Mucosa of descending colon (tissue), 3 donors: ENCODE data around the gene EHMT1. TPM values are rescaled to one million over a fixed set of nuclear protein-coding genes. Genes with fewer than 3 reads are reported as not detected.

Experiments
- ATAC-seq: fragments of 200-7000 bp; cut with Tn5 transposase; one replicate; pipeline ENCODE4 v1.9.1; 2020; ENCODE audit warnings: mild to moderate bottlenecking, moderate library complexity
- DNase-seq, 3 donors: peaks; one replicate each; pipeline ENCODE4 v3.0.0-alpha.2; 2020
- H3K36me3 ChIP-seq: fragments of 200-600 bp; one replicate; pipeline ENCODE4 v1.8.0; 2021; ENCODE audit warnings: low read depth, mild to moderate bottlenecking
- H3K4me1 ChIP-seq: fragments of 200-600 bp; one replicate; pipeline ENCODE4 v1.8.0; 2021; ENCODE audit warnings: low read depth, mild to moderate bottlenecking
- H3K4me3 ChIP-seq: fragments of 200-600 bp; one replicate; pipeline ENCODE4 v1.8.0; 2021; ENCODE audit warnings: mild to moderate bottlenecking
- H3K9me3 ChIP-seq: fragments of 200-600 bp; one replicate; pipeline ENCODE4 v1.8.0; 2021; ENCODE audit warnings: mild to moderate bottlenecking
- CTCF ChIP-seq: fragments of 200-600 bp; IDR thresholded peaks from one replicate; pipeline ENCODE4 v1.8.0; 2022; ENCODE audit warnings: antibody characterized with exemption, mild to moderate bottlenecking
- intact Hi-C, 2 donors: fragments of 100-400 bp; cut with DNase I in 1 of 2; cut with micrococcal nuclease in 1 of 2; formaldehyde crosslinking; loops; one replicate each; pipeline versions ENCODE4 v1.11.0 to v1.11.1; 2022; cut with DNase I, micrococcal nuclease
- total RNA-seq, 3 donors: library from RNA; stranded (reverse); fragmentation: NEBNext Ultra II Directional in 2 of 3; extraction: Animal tissue kit (Norgen Biotek cat#: 25700) in 2 of 3; gene quantifications; one replicate each; pipeline versions ENCODE4 v1.2.1 to v1.2.4, GENCODE V29; 2021 to 2023
- donor health status: DM: no; HTN: no; CAD: no; lungs with moderate emphysema.
- donor health status: DM: no; HTN: no; CAD: no.
- donor health status: DM: no; HTN: yes; CAD: no.

The EHMT1 gene
- total RNA-seq, 3 donors from 2014 or later: 78.4 to 90.8 (median 83.3) TPM

GRCh38 chr9:137748311-137748710 is 129.5 kb downstream of the EHMT1 start:
- DNase-seq (no peak), ATAC-seq (no peak)
- Histone ChIP-seq H3K9me3 (no peaks in the 10 kb centered on the region), H3K4me3 (no peak overlapping the region), H3K4me1 (no peaks in the 10 kb centered on the region), H3K36me3 (no peaks in the 10 kb centered on the region)
- TF ChIP-seq CTCF: no peak
- intact Hi-C loops: no loop called here

DNA sequence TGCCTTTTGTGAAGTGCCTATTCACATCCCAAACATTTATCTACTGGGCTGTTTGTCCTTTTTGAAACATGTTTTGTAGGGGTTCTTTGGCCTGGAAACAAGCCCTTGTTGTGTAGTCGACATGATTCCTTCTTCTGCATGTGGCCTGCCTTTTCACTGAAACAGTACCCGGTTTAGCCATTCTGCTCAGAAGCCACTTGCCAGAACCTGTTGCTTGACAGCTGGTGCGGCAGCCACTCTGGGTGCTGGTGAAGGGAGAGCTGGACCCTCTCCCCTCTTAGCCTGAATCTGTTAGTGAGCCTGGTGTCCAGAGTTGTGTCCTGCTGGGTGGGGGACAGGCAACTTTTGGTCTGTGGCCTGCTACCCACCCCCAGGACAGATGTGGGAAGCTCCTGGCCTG is 129.9 kb downstream of the EHMT1 start:
- H3K9me3 ChIP-seq: no peaks in the 10 kb centered on the region
- no peaks in the 10 kb centered on the region for H3K36me3 ChIP-seq
- ATAC-seq (no peak), DNase-seq (no peak)
- no peak for TF ChIP-seq CTCF
- H3K4me3 ChIP-seq: no peak overlapping the region
- no peaks in the 10 kb centered on the region for H3K4me1 ChIP-seq
- intact Hi-C loops: no loop called here

GRCh38 chr9:137749511-137749910 is 130.7 kb downstream of the EHMT1 start:
- no peaks in the 10 kb centered on the region for H3K9me3 ChIP-seq
- intact Hi-C loops: no loop called here
- ATAC-seq (no peak), DNase-seq (no peak)
- no peaks in the 10 kb centered on the region for H3K4me1 ChIP-seq
- no peaks in the 10 kb centered on the region for H3K36me3 ChIP-seq
- no peak overlapping the region for H3K4me3 ChIP-seq
- TF ChIP-seq CTCF: no peak

- peaks cover 1% of the 10 kb centered on the region for H3K36me3 ChIP-seq
- DNase-seq: no peak
- peaks cover 3% of the 10 kb centered on the region for H3K9me3 ChIP-seq
- intact Hi-C loops: no loop called here
- TF ChIP-seq CTCF: no peak
- ATAC-seq: no peak
- no peaks in the 10 kb centered on the region for H3K4me1 ChIP-seq
- H3K4me3 ChIP-seq: no peak overlapping the region
These were observed 131.2 kb downstream of the EHMT1 start for GRCh38 chr9:137750007-137750406.

DNA sequence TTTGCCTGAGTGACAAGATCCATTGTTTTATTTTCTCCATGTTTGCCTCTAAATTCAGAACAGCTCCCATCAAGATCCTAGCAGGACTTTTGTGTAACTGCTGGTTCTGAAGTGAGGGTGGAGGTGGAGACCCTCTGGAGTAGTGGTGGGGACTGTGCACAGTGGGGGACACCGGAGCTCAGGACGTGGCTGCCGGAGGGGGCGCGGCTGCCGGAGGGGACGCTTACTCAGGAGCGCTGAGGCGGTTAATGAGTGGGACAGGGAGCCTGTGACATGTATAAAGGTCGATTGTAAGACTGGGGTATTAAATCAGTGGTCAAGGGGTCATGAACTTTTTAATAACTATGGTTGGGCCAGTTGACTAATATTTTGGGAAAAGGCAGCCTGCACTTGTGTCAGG is 131.8 kb downstream of the EHMT1 start:
- Histone ChIP-seq H3K36me3 (peaks cover 5% of the 10 kb centered on the region), H3K4me3 (no peak overlapping the region), H3K9me3 (peaks cover 8% of the 10 kb centered on the region), H3K4me1 (no peaks in the 10 kb centered on the region)
- intact Hi-C loops: no loop called here
- ATAC-seq: no peak
- no peak for DNase-seq
- TF ChIP-seq CTCF: no peak

- intact Hi-C loops: no loop called here
- Histone ChIP-seq H3K4me1 (no peaks in the 10 kb centered on the region), H3K9me3 (peaks cover 12% of the 10 kb centered on the region), H3K36me3 (peaks cover 5% of the 10 kb centered on the region), H3K4me3 (no peak overlapping the region)
- no peak for TF ChIP-seq CTCF
- no peak for ATAC-seq
- no peak for DNase-seq
These were observed 132.8 kb downstream of the EHMT1 start for GRCh38 chr9:137751616-137752015.
